Measurements from ENCODE around the gene KRTAP5-3. TPM values are rescaled to one million over a fixed set of nuclear protein-coding genes. Genes with fewer than 3 reads are reported as not detected.
A peak's percentile ranks its signal among the peaks of the same experiment; 100 is the strongest.

Gene KRTAP5-3
- polyA plus RNA-seq, 2 of the 4 experiments (the other 2 are of a cell fraction) = not detected

- no peak for TF ChIP-seq ELK1 (IDR thresholded peaks at IDR 0.05; ENCODE audit: low read depth, low read length)
- TF ChIP-seq ZFP36 (IDR thresholded peaks at IDR 0.05; ENCODE audit: borderline replicate concordance, partially characterized antibody) = no peak
- no peak for TF ChIP-seq ZNF302 (CRISPR knock-in tag; IDR thresholded peaks at IDR 0.05)
These were observed 43.6 kb downstream of the KRTAP5-3 start (continued) for GRCh38 chr11:1564535-1565172.

- no peaks in the 10 kb centered on the region for H3K9me3 ChIP-seq
- H3K4me1 ChIP-seq = peaks cover 36% of the 10 kb centered on the region
- ChIA-PET POLR2A (interaction anchor here (0.8 kb wide), 1 partner anchor 10 kb away, joined by 3 read pairs; no protein-coding TSS in a partner anchor), CTCF (interaction anchor here (1.1 to 26.3 kb wide), 5 partner anchors 11 to 362 kb away, joined by 3 to 719 read pairs (median 4); no protein-coding TSS in a partner anchor)
- TF ChIP-seq SREBF2 (IDR thresholded peaks at IDR 0.05) (no peak), REST (IDR thresholded peaks at IDR 0.05) (no peak), KDM1A (IDR thresholded peaks at IDR 0.05; ENCODE audit: low read depth) (no peak), PBX3 (IDR thresholded peaks at IDR 0.05) (no peak), CHD2 (IDR thresholded peaks at IDR 0.05; ENCODE audit: low read length, partially characterized antibody) (no peak), HMGXB4 (CRISPR knock-in tag; IDR thresholded peaks at IDR 0.05; ENCODE audit: borderline replicate concordance) (no peak), MAFK (IDR thresholded peaks at IDR 0.05; ENCODE audit: partially characterized antibody) (no peak), ZFP36 (IDR thresholded peaks at IDR 0.05; ENCODE audit: borderline replicate concordance, partially characterized antibody) (no peak), E2F6 (IDR thresholded peaks at IDR 0.05; ENCODE audit: borderline replicate concordance, low read depth) (no peak), RNF2 (IDR thresholded peaks at IDR 0.05; ENCODE audit: borderline replicate concordance, low read depth) (no peak), POLR2A (IDR thresholded peaks at IDR 0.05; ENCODE audit: low read length) (no peak)
- FAIRE-seq = no peak
- WGBS (ENCODE audit: missing lambda C conversion rate) = 80% methylated on average over 23 of the region's 29 CpGs
- H3K27ac ChIP-seq = peak overlapping the region in 1 of 2 experiments; percentile 38; a peak in 2 of 6 replicates
- peak overlapping the region; percentile 15; the same call in 2 of the 3 replicates for H3K4me2 ChIP-seq
- H3K4me3 ChIP-seq = no peak overlapping the region
- ATAC-seq = no peak
- DNase-seq (ENCODE audit: low read depth in 1 of 2, low spot score in 1 of 2) = no peak
These were observed 44.3 kb downstream of the KRTAP5-3 start for GRCh38 chr11:1563697-1564534.

All from A549 (cell line).